ENCODE results near the gene KMT5C. TPM values are rescaled to one million over a fixed set of nuclear protein-coding genes. Genes with fewer than 3 reads are reported as not detected.
A peak's percentile ranks its signal among the peaks of the same experiment; 100 is the strongest.

Gene KMT5C
- total RNA-seq, 1 experiment from 2014 or later, result 54.5 TPM

GRCh38 chr19:55373993-55374757 lies 34.5 kb downstream of the KMT5C start:
- H3K23me2 ChIP-seq (ENCODE audit: insufficient read length, low read depth, low read length, poor library complexity, severe bottlenecking), result peaks cover 17% of the 10 kb centered on the region
- no peaks in the 10 kb centered on the region; the same call in 1 of the 2 replicates for H3K4me1 ChIP-seq (ENCODE audit: insufficient read depth, low read length)
- Mint-ChIP-seq H3K27ac (peak overlapping the region in 2 of 3 experiments; percentile 17 to 55; a peak in 3 of 7 replicates), H3K36me3 (ENCODE audit: insufficient read depth in 1 of 3, low read depth in 3 of 3) (peaks cover 0 to 6% (median 0%) of the 10 kb centered on the region in 3 experiments; a peak in 1 of 7 replicates), H3K9me3 (peaks cover 0 to 5% of the 10 kb centered on the region in 2 experiments; a peak in 2 of 5 replicates), H3K4me1 (peaks cover 41 to 57% of the 10 kb centered on the region in 2 experiments), H3K4me3 (peak overlapping the region; percentile 4 to 51; a peak in 3 of 5 replicates), H3K27me3 (ENCODE audit: low read depth) (peaks cover 70% of the 10 kb centered on the region)
- no peaks in the 10 kb centered on the region for H4K20me1 ChIP-seq (ENCODE audit: control insufficient read depth, insufficient read depth, insufficient read length)
- no peak overlapping the region for H3T11ph ChIP-seq (ENCODE audit: low read length)
- no peak overlapping the region; the same call in 1 of the 2 replicates for H3K14ac ChIP-seq (ENCODE audit: insufficient read depth, low read length)
- no peak overlapping the region for H2BK12ac ChIP-seq (ENCODE audit: insufficient read length, low read depth, low read length)
- TF ChIP-seq, protein P1, sequence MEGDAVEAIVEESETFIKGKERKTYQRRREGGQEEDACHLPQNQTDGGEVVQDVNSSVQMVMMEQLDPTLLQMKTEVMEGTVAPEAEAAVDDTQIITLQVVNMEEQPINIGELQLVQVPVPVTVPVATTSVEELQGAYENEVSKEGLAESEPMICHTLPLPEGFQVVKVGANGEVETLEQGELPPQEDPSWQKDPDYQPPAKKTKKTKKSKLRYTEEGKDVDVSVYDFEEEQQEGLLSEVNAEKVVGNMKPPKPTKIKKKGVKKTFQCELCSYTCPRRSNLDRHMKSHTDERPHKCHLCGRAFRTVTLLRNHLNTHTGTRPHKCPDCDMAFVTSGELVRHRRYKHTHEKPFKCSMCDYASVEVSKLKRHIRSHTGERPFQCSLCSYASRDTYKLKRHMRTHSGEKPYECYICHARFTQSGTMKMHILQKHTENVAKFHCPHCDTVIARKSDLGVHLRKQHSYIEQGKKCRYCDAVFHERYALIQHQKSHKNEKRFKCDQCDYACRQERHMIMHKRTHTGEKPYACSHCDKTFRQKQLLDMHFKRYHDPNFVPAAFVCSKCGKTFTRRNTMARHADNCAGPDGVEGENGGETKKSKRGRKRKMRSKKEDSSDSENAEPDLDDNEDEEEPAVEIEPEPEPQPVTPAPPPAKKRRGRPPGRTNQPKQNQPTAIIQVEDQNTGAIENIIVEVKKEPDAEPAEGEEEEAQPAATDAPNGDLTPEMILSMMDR (conservative IDR thresholded peaks at IDR 0.05), result no peak
- no peak overlapping the region for H4K91ac ChIP-seq (ENCODE audit: insufficient read length, low read depth, low read length)
- no peak overlapping the region for H4K8ac ChIP-seq (replicated peaks; ENCODE audit: insufficient read length, low read depth, low read length)
- no peak overlapping the region for H2AK5ac ChIP-seq (ENCODE audit: insufficient read length, low read length)
- no peak overlapping the region for H3K23ac ChIP-seq (ENCODE audit: insufficient read length, low read depth, low read length)
- no peak overlapping the region for H3K9ac ChIP-seq (ENCODE audit: extremely low read depth, insufficient read length, low read length)
- H2AFZ ChIP-seq (ENCODE audit: low read length), result no peak overlapping the region
- H2BK20ac ChIP-seq (ENCODE audit: low read depth, low read length, poor library complexity, severe bottlenecking), result no peak overlapping the region
- no CpG with 5 or more reads among the region's 31 CpGs for WGBS (ENCODE audit: extremely low coverage, insufficient read length, low lambda C conversion rate)
- H2BK120ac ChIP-seq (ENCODE audit: low read depth, low read length, poor library complexity, severe bottlenecking), result no peak overlapping the region
- H4K5ac ChIP-seq (ENCODE audit: insufficient read length, low read depth, low read length), result no peak overlapping the region
- H3K9me3 ChIP-seq (ENCODE audit: control insufficient read depth, low read depth, low read length), result no peaks in the 10 kb centered on the region
- H3K79me2 ChIP-seq (ENCODE audit: insufficient read depth, low read length), result no peaks in the 10 kb centered on the region
- H2BK5ac ChIP-seq (ENCODE audit: insufficient read length, low read length), result no peak overlapping the region
- no peak overlapping the region for H3K27ac ChIP-seq (ENCODE audit: insufficient read length, low read depth, low read length)
- DNase-seq, result no peak
- H3K4me2 ChIP-seq (ENCODE audit: insufficient read depth, insufficient read length, low read length), result peak overlapping the region; percentile 33
- H3K4ac ChIP-seq (ENCODE audit: low read depth, low read length), result no peak overlapping the region
- H2BK15ac ChIP-seq (ENCODE audit: low read depth, low read length), result no peak overlapping the region
- no peak overlapping the region for H3K56ac ChIP-seq (ENCODE audit: insufficient read length, low read depth, low read length)
- H3K18ac ChIP-seq (ENCODE audit: insufficient read length, low read depth, low read length), result no peak overlapping the region
- peaks cover 5% of the 10 kb centered on the region; the same call in 1 of the 2 replicates for H3K27me3 ChIP-seq (ENCODE audit: insufficient read depth, low read length)
- no peaks in the 10 kb centered on the region for H3K79me1 ChIP-seq (ENCODE audit: insufficient read depth, low read depth, low read length, poor library complexity, severe bottlenecking)
